Loucy (cell line): ENCODE data around the gene ACSBG1.
A peak's percentile ranks its signal among the peaks of the same experiment; 100 is the strongest.

Experiments
- H2AFZ ChIP-seq: fragments of 200-600 bp; sonication (generic); 2 replicates; pipeline ENCODE4 v1.6.0; 2016; ENCODE audit warnings: antibody characterized with exemption, mild to moderate bottlenecking, low read length, moderate library complexity
- H3F3A ChIP-seq: fragments of 200-600 bp; 2 replicates; pipeline ENCODE4 v1.6.0; 2016; ENCODE audit warnings: antibody characterized with exemption, low read depth, mild to moderate bottlenecking
- H3K27me3 ChIP-seq: fragments of 200-600 bp; sonication (generic); 2 replicates; pipeline ENCODE4 v1.6.1; 2014; ENCODE audit warnings: low read length, mild to moderate bottlenecking; ENCODE audit not compliant: insufficient read depth, poor library complexity, severe bottlenecking
- H3K36me3 ChIP-seq: fragments of 200-600 bp; sonication (generic); 2 replicates; pipeline ENCODE4 v1.6.1; 2016; ENCODE audit warnings: low read length; ENCODE audit not compliant: insufficient read depth
- H3K4me1 ChIP-seq: fragments of 200-600 bp; sonication (generic); 2 replicates; pipeline ENCODE4 v1.5.1; 2014; ENCODE audit warnings: low read length, mild to moderate bottlenecking; ENCODE audit not compliant: insufficient read depth, poor library complexity, severe bottlenecking
- H3K4me2 ChIP-seq: fragments of 200-600 bp; sonication (generic); 2 replicates; pipeline ENCODE4 v1.6.0; 2014; ENCODE audit warnings: antibody characterized with exemption, low read length, low read depth, mild to moderate bottlenecking; ENCODE audit not compliant: poor library complexity, severe bottlenecking
- H3K4me3 ChIP-seq: fragments of 200-600 bp; sonication (generic); 2 replicates; pipeline ENCODE4 v1.5.1; 2014; ENCODE audit warnings: low read length, mild to moderate bottlenecking, mixed read lengths; ENCODE audit not compliant: poor library complexity, severe bottlenecking
- H3K79me2 ChIP-seq: fragments of 200-600 bp; sonication (generic); 2 replicates; pipeline ENCODE4 v1.6.1; 2014; ENCODE audit warnings: low read length; ENCODE audit not compliant: insufficient read depth
- H3K9ac ChIP-seq: fragments of 200-600 bp; sonication (generic); 2 replicates; pipeline ENCODE4 v1.6.0; 2014; ENCODE audit warnings: mild to moderate bottlenecking, low read depth, low read length, moderate library complexity; ENCODE audit not compliant: poor library complexity, severe bottlenecking
- H3K9me2 ChIP-seq: fragments of 200-600 bp; sonication (generic); replicated peaks from 2 replicates; pipeline ENCODE4 v1.6.1; 2016; ENCODE audit warnings: low read depth, low read length, mixed read lengths
- H3K9me3 ChIP-seq: fragments of 200-600 bp; sonication (generic); 2 replicates; pipeline ENCODE4 v1.6.1; 2014; ENCODE audit warnings: mild to moderate bottlenecking, antibody characterized with exemption, low read length, low read depth; ENCODE audit not compliant: insufficient read depth
- H4K20me1 ChIP-seq: fragments of 200-600 bp; sonication (generic); 2 replicates; pipeline ENCODE4 v1.6.0; 2014; ENCODE audit warnings: antibody characterized with exemption, low read length, mild to moderate bottlenecking; ENCODE audit not compliant: insufficient read depth, poor library complexity, severe bottlenecking
- CTCF ChIP-seq: fragments of 200-600 bp; sonication (generic); conservative IDR thresholded peaks from 2 replicates; pipeline ENCODE4 v1.5.1; 2014; ENCODE audit warnings: mild to moderate bottlenecking, antibody characterized with exemption, low read length
- EZH2phosphoT487 ChIP-seq: fragments of 200-600 bp; IDR thresholded peaks from 2 replicates; pipeline ENCODE4 v1.6.1; 2018; ENCODE audit warnings: antibody characterized with exemption, mild to moderate bottlenecking, moderate library complexity, borderline replicate concordance

ACSBG1 gene

GRCh38 chr15:78200276-78200930, 34.0 kb downstream of the ACSBG1 start:
- H3K4me1 ChIP-seq, result no peaks in the 10 kb centered on the region
- H3K9ac ChIP-seq, result no peak overlapping the region
- no peaks in the 10 kb centered on the region for H3F3A ChIP-seq
- no peaks in the 10 kb centered on the region for H3K79me2 ChIP-seq
- TF ChIP-seq CTCF (no peak), EZH2phosphoT487 (no peak)
- no peaks in the 10 kb centered on the region for H3K36me3 ChIP-seq
- H3K9me2 ChIP-seq, result no peaks in the 10 kb centered on the region
- no peaks in the 10 kb centered on the region for H3K27me3 ChIP-seq
- no peak overlapping the region for H3K4me2 ChIP-seq
- H4K20me1 ChIP-seq, result no peaks in the 10 kb centered on the region
- H3K4me3 ChIP-seq, result no peak overlapping the region
- H2AFZ ChIP-seq, result no peak overlapping the region
- H3K9me3 ChIP-seq, result no peaks in the 10 kb centered on the region

- H2AFZ ChIP-seq, result no peak overlapping the region
- H3K27me3 ChIP-seq, result no peaks in the 10 kb centered on the region
- H3K79me2 ChIP-seq, result no peaks in the 10 kb centered on the region
- no peaks in the 10 kb centered on the region for H4K20me1 ChIP-seq
- H3K36me3 ChIP-seq, result no peaks in the 10 kb centered on the region
- H3K4me1 ChIP-seq, result no peaks in the 10 kb centered on the region
- H3F3A ChIP-seq, result no peaks in the 10 kb centered on the region
- H3K4me2 ChIP-seq, result no peak overlapping the region
- no peaks in the 10 kb centered on the region for H3K9me3 ChIP-seq
- no peaks in the 10 kb centered on the region for H3K9me2 ChIP-seq
- TF ChIP-seq EZH2phosphoT487 (no peak), CTCF (no peak)
- no peak overlapping the region for H3K4me3 ChIP-seq
- no peak overlapping the region for H3K9ac ChIP-seq
These were observed 36.7 kb downstream of the ACSBG1 start for GRCh38 chr15:78197632-78198031.

GRCh38 chr15:78195735-78196201, 38.6 kb downstream of the ACSBG1 start:
- no peak for TF ChIP-seq EZH2phosphoT487
- peak; percentile 91 for TF ChIP-seq CTCF
- H2AFZ ChIP-seq, result peak overlapping the region; percentile 2; the same call in 1 of the 2 replicates
- H3K9ac ChIP-seq, result no peak overlapping the region
- H3K9me3 ChIP-seq, result no peaks in the 10 kb centered on the region
- no peaks in the 10 kb centered on the region for H3K27me3 ChIP-seq
- no peaks in the 10 kb centered on the region for H3K9me2 ChIP-seq
- H3K4me1 ChIP-seq, result no peaks in the 10 kb centered on the region
- no peaks in the 10 kb centered on the region for H3K79me2 ChIP-seq
- H3F3A ChIP-seq, result no peaks in the 10 kb centered on the region
- H3K36me3 ChIP-seq, result no peaks in the 10 kb centered on the region
- H4K20me1 ChIP-seq, result no peaks in the 10 kb centered on the region
- H3K4me2 ChIP-seq, result no peak overlapping the region
- H3K4me3 ChIP-seq, result no peak overlapping the region
